ENCODE results near the gene SLAIN2. TPM values are rescaled to one million over a fixed set of nuclear protein-coding genes. Genes with fewer than 3 reads are reported as not detected.

SLAIN2 gene
- total RNA-seq, 1 experiment from 2014 or later = 12.5 TPM

- H3K4me2 ChIP-seq (ENCODE audit: low read length) = peak overlapping the region; percentile 95
- intact Hi-C loops (cut with micrococcal nuclease) = no loop called here
- H3F3A ChIP-seq (ENCODE audit: low read length, unreplicated experiment) = no peaks in the 10 kb centered on the region
- H3K27ac ChIP-seq (ENCODE audit: low read length) = no peak overlapping the region
- no peaks in the 10 kb centered on the region for H3K27me3 ChIP-seq (ENCODE audit: low read length)
- ATAC-seq (no peak), DNase-seq (peak; percentile 13)
- peaks cover 22% of the 10 kb centered on the region for H4K20me1 ChIP-seq (ENCODE audit: low read length)
- H3K4me3 ChIP-seq (ENCODE audit: low read length) = peak overlapping the region; percentile 99
- H3K9me3 ChIP-seq (ENCODE audit: low read length) = no peaks in the 10 kb centered on the region
- H3K9me2 ChIP-seq (replicated peaks; ENCODE audit: low read length) = no peaks in the 10 kb centered on the region
- peaks cover 31% of the 10 kb centered on the region for H3K4me1 ChIP-seq (ENCODE audit: insufficient read depth, low read length)
- POLR2A ChIA-PET (ENCODE audit: unreplicated experiment) = no interaction called here
- H3K79me2 ChIP-seq (ENCODE audit: low read length) = peaks cover 70% of the 10 kb centered on the region
- TF ChIP-seq EZH2 (IDR thresholded peaks at IDR 0.05; ENCODE audit: low read length, unreplicated experiment) (no peak), EZH2phosphoT487 (IDR thresholded peaks at IDR 0.05; ENCODE audit: borderline replicate concordance, low read length) (no peak), CTCF (conservative IDR thresholded peaks at IDR 0.05; ENCODE audit: low read depth, low read length) (no peak)
- H2AFZ ChIP-seq (ENCODE audit: low read length) = no peak overlapping the region
- CTCF ChIA-PET = no interaction called here
- H3K36me3 ChIP-seq (ENCODE audit: low read depth, low read length) = no peaks in the 10 kb centered on the region
- H3K9ac ChIP-seq (ENCODE audit: low read length) = no peak overlapping the region; the same call in 1 of the 2 replicates
- TSS peak; percentile 23 for BruUV-seq (replicated peaks)
These were observed 2.2 kb downstream of the SLAIN2 start for GRCh38 chr4:48343551-48343950.

- Histone ChIP-seq H2AFZ (ENCODE audit: low read length) (no peak overlapping the region), H4K20me1 (ENCODE audit: low read length) (peaks cover 22% of the 10 kb centered on the region), H3K4me2 (ENCODE audit: low read length) (no peak overlapping the region), H3K27me3 (ENCODE audit: low read length) (no peaks in the 10 kb centered on the region), H3K9me3 (ENCODE audit: low read length) (no peaks in the 10 kb centered on the region), H3K36me3 (ENCODE audit: low read depth, low read length) (no peaks in the 10 kb centered on the region), H3K4me3 (ENCODE audit: low read length) (no peak overlapping the region), H3F3A (ENCODE audit: low read length, unreplicated experiment) (no peaks in the 10 kb centered on the region), H3K4me1 (ENCODE audit: insufficient read depth, low read length) (peaks cover 20% of the 10 kb centered on the region), H3K79me2 (ENCODE audit: low read length) (peaks cover 90% of the 10 kb centered on the region), H3K9me2 (replicated peaks; ENCODE audit: low read length) (no peaks in the 10 kb centered on the region), H3K27ac (ENCODE audit: low read length) (no peak overlapping the region), H3K9ac (ENCODE audit: low read length) (no peak overlapping the region)
- no TSS peak for BruUV-seq (replicated peaks)
- ChIA-PET POLR2A (ENCODE audit: unreplicated experiment) (interaction anchor here (0.6 kb wide), 1 partner anchor 24 kb away, joined by 3 read pairs; no protein-coding TSS in a partner anchor), CTCF (no interaction called here)
- TF ChIP-seq EZH2 (IDR thresholded peaks at IDR 0.05; ENCODE audit: low read length, unreplicated experiment) = no peak
- intact Hi-C loops (cut with micrococcal nuclease) = no loop called here
- DNase-seq = no peak
- no peak for ATAC-seq
These were observed 4.2 kb downstream of the SLAIN2 start for GRCh38 chr4:48345542-48345941.

GRCh38 chr4:48346594-48346993 is 5.3 kb downstream of the SLAIN2 start:
- peaks cover 100% of the 10 kb centered on the region for H3K79me2 ChIP-seq (ENCODE audit: low read length)
- TF ChIP-seq EZH2phosphoT487 (IDR thresholded peaks at IDR 0.05; ENCODE audit: borderline replicate concordance, low read length) (no peak), EZH2 (IDR thresholded peaks at IDR 0.05; ENCODE audit: low read length, unreplicated experiment) (no peak), CTCF (conservative IDR thresholded peaks at IDR 0.05; ENCODE audit: low read depth, low read length) (no peak)
- DNase-seq (no peak), ATAC-seq (no peak)
- BruUV-seq (replicated peaks) = no TSS peak
- no peak overlapping the region for H3K27ac ChIP-seq (ENCODE audit: low read length)
- no peaks in the 10 kb centered on the region for H3F3A ChIP-seq (ENCODE audit: low read length, unreplicated experiment)
- ChIA-PET CTCF (no interaction called here), POLR2A (ENCODE audit: unreplicated experiment) (no interaction called here)
- no peaks in the 10 kb centered on the region for H3K27me3 ChIP-seq (ENCODE audit: low read length)
- no peak overlapping the region for H3K4me3 ChIP-seq (ENCODE audit: low read length)
- H3K36me3 ChIP-seq (ENCODE audit: low read depth, low read length) = no peaks in the 10 kb centered on the region
- H4K20me1 ChIP-seq (ENCODE audit: low read length) = peaks cover 22% of the 10 kb centered on the region
- H3K9me2 ChIP-seq (replicated peaks; ENCODE audit: low read length) = no peaks in the 10 kb centered on the region
- H2AFZ ChIP-seq (ENCODE audit: low read length) = no peak overlapping the region
- intact Hi-C loops (cut with micrococcal nuclease) = no loop called here
- H3K4me2 ChIP-seq (ENCODE audit: low read length) = peak overlapping the region; percentile 31; the same call in 1 of the 2 replicates
- peaks cover 20% of the 10 kb centered on the region for H3K4me1 ChIP-seq (ENCODE audit: insufficient read depth, low read length)
- H3K9me3 ChIP-seq (ENCODE audit: low read length) = no peaks in the 10 kb centered on the region
- no peak overlapping the region for H3K9ac ChIP-seq (ENCODE audit: low read length)
